ENCODE results near the gene CYP24A1.

Gene CYP24A1

GRCh38 chr20:54173653-54174456 is at the start of gene CYP24A1:
TSS of gene CYP24A1 (minus strand) at chr20:54173986. CDS start at chr20:54173579, 407 bp downstream.
- no peak for DNase-seq

DNA sequence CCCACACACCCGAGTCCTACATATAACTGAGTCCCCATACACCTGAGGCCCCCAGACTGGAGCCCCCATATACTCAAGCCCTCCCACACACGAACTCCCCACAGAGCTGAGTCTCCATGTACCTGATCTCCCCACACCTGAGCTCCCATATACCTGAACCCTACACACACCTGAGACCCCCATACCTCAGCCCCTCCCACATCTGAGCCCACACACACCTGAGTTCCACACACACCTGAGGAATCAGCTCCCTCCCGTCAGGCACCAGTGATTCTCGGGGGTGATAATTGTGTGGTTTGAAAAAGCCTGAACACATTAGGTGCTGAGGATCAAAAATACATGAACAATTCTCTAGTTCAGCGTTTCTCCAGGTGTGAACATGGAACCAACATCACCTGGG is 49.5 kb upstream of the CYP24A1 start:
- DNase-seq, result no peak

DNA sequence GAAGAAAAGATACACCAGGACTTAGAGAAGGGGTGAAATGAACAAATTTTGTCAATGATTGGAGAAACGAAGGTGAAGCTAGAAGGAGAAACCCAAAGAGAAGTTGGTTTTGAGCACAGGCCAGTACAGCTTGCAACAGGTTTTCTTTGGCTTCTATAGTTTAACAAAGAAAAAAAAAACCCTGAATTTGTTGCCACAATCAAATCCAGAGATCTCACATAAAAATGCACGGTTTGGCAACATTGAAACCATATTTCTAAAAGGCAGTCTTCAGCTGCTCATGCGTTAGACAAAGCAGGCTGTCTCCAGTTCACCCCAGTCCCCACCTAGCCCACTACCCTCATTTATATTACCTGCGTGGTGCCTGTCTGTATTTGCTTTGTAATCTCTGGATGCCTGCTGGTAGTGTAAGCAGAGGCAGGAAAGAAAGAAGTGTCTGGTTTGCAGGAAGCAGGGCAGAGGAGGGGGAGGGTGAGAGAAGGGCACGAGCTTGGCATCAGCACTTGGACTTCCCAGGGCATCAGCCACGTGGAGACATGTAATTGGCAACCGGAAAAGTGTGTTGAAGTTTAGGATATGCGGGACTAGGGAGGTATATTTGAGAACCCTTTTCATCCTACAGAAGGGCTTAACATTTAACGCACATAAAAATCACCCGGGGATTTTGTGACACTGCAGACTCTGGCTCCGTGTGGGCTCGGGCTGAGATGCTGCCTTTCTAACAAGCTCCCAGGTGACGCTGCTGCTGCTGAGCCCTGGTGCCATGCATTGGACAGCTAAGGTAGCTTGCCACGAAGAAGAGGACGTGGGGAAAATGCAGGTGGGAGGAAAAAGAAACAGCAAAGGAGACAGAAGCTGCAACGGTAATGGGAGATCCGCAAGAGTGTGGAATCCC is 48.5 kb upstream of the CYP24A1 start:
- DNase-seq, result no peak

DNA sequence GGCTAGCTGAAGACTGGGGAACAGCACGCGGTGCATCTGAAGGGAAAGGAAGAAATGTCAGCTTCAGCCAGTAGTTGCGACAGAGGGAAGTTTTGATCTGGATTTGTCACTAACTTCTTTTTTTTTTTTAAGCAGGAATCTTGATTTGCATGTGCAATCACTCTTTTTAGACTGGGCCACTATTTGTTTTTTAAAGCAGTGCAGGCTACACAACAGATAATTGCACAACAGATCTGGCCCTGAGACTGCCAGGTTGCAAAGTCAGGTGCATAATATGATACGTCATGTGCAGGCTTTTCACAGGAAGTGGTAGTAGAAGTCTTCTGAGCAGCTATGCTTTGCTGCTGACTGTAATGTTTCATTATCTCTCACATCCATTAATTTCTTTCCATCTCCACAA is 47.6 kb upstream of the CYP24A1 start:
- peak; percentile 8 to 12 for DNase-seq

GRCh38 chr20:54220722-54221121 is 46.9 kb upstream of the CYP24A1 start:
- DNase-seq, result no peak

GRCh38 chr20:54219751-54220426 is 46.1 kb upstream of the CYP24A1 start:
- DNase-seq, result peak; percentile 4 to 35

- DNase-seq, result no peak
Measured at GRCh38 chr20:54218470-54218869, 44.7 kb upstream of the CYP24A1 start.

DNA sequence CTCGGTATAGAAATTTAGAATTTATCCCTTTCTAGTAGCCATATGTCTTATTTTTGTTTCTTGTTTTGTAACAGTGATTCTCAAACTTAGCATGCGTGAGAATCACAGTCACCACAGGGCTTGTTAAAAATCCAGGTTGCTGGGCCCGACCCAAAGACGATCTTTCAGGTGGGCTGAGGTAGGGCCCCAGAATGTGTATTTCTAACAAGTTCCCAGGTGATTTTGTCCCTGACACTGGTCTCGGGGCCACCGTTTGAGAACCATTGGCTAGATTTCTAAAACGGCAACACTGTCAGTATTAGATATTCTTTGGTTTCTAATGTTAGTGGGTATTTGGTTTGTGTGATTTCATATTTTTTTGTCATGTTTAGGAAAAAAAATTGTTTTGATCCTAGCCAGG is 44.0 kb upstream of the CYP24A1 start:
- DNase-seq, result no peak

DNA sequence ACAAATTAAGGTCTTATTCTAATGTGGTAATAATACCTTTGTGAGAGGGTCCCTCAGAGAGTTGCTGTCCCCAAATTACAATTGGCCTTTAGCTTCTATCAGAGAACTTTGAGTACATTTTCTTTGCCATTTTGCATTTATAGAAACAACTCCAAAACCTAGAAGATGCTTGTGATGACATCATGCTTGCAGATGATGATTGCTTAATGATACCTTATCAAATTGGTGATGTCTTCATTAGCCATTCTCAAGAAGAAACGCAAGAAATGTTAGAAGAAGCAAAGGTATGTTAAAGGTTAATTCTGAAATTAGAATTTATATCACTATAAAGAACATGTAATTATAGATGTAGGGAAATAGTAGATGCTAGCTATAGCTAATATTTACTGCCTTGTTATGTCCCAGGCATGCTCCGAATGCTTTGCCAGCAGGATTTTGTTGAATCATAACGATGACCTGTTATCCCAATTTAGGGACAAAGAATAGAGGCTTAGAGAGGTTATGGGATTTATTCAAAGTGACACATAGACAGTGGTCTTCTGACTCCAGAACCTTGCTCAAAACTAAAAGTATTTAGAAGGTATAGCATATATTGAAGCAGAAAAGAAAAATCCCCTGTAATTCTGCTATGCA is 41.5 kb upstream of the CYP24A1 start:
- no peak for DNase-seq

DNA sequence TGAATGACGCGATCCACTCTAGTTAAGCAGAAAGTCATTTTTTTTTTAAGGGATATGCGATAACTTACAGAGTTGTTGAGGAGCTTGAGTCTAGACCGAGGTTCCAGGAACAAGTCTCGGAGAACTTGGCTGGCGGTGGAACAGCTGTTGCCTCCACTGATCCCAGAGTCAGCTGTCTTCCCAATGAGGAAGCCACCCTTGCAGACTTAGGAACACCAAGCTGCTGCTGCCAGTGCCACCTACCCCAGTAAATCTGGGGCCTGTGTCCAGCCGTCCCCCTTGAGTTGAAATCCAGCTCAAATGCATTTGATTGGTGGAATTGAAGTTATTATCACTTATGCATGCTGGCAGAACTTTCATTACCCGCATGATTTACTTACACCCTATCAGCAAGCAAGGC is 40.8 kb upstream of the CYP24A1 start:
- no peak for DNase-seq

- DNase-seq, result no peak
Measured at GRCh38 chr20:54212871-54213270, 39.1 kb upstream of the CYP24A1 start.

- no peak for DNase-seq
Measured at GRCh38 chr20:54212226-54212625, 38.4 kb upstream of the CYP24A1 start.

GRCh38 chr20:54209216-54209813 is 35.5 kb upstream of the CYP24A1 start:
- no peak for DNase-seq

DNA sequence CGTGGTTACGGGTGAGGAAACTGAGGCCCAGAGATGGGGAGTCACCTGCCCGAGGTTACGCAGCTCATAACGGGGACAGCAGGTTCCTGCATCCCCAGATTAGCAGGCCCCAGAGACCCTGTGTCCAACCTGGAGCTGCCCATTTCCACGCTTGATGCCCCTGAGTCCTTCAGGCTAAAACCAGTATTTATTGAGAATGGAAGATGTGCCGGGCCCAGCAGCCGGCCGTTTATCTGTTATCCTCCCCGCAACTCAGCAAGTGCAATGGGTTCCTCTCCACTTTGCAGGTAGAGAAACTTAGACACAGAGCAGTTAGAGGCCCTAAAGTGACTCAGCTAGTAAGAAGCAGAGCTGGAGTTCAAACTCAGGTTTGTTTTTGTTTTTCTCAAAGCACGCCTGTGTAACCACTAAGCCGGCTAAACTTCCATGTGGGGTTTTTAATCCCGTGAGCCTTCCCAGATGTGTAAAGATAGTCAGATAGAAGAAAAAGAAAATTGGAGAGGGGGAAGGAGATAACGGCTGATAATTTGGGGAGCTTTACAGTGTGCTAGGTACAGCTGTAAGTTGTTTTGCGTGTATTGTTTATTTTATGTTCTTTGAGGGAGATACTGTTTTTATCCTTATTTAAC is 34.9 kb upstream of the CYP24A1 start:
- DNase-seq, result peak; percentile 5 to 32

GRCh38 chr20:54207743-54208547 is 34.2 kb upstream of the CYP24A1 start, which contains the start of gene PFDN4:
TSS of gene PFDN4 (plus strand) at chr20:54208087. CDS start at chr20:54208101, 14 bp downstream.
- peak; percentile 74 to 80 for DNase-seq

DNA sequence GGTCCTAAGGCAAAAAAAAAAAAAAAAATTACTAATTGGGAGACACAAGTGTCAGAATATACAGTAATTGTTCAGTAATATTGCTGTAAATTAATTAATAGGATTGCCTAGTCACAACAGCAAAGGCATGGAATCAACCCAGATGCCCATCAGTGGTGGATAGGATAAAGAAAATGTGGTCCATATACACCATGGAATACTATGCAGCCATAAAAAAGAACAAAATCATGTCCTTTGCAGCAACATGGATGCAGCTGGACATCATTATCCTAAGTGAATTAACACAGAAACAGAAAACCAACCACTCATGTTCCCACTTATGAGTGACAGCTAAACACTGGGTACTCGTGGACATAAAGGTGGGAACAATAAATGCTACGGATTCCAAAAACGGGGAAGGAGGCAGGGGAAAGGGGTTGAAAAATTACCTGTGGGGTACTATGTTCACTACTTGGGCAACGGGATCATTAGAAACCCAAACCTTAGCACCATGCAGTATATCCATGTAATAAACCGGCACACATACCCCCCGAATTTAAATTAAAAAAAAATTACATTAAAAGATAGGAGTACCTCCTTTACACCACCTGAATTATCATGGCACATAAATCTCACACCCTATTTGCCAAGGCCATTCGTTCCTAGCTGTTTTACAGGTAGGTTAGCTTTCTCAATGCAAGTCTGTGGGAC is 33.4 kb upstream of the CYP24A1 start:
- DNase-seq, result peak in 1 of 2 experiments; percentile 80

DNA sequence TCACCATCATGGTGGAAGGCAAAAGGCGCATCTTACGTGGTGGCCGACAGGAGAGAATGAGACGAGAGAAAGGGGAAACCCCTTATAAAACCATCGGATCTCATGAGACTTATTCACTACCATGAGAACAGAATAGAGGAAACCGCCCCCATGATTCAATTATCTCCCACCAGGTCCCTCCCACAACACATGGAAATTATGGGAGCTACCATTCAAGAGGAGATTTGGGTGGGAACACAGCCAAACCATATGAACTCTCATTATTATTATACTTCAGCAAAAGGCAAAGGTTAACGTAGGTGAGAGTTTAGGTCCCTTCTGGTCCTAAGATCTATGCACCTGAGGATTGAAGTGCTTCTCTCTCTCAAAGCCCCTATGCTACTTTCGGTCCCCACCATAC is 31.7 kb upstream of the CYP24A1 start:
- DNase-seq, result no peak

DNA sequence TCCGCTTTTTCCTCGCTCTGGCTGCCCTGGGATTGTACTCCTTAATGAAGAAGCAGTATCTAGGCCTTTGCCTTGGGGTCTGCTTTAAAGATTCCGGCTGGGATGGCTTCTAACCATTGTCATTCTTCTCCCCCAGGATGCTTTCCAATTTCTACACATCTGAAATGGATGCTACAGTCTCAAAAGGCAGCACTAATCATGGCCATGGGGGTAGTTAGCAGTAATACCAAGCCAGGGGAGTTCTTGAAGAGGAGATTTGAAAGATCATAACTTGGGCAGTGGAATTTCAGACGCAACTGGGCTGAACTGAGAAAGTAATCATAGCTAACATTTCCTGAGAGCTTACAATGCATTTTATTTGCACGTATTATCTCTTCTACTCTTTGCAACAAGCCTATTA is 30.7 kb upstream of the CYP24A1 start:
- no peak for DNase-seq

- no peak for DNase-seq
Measured at GRCh38 chr20:54204063-54204462, 30.3 kb upstream of the CYP24A1 start.

- DNase-seq, result peak; percentile 38 to 51
Measured at GRCh38 chr20:54203281-54203680, 29.5 kb upstream of the CYP24A1 start.

All from Kasumi-1 (cell line).